Chondrocyte (in vitro differentiated cells): ENCODE results near the gene PIK3CD. TPM values are rescaled to one million over a fixed set of nuclear protein-coding genes. Genes with fewer than 3 reads are reported as not detected.

Source experiments
- DNase-seq: peaks from one replicate; pipeline ENCODE4 v3.0.0; 2021; ENCODE audit warnings: mixed read lengths, low spot score
- H3K27ac Mint-ChIP-seq: one replicate; pipeline ENCODE4 v1.8.0; 2021; ENCODE audit warnings: mild to moderate bottlenecking, moderate library complexity, mixed read lengths; ENCODE audit not compliant: unreplicated experiment
- H3K27me3 Mint-ChIP-seq: 2 replicates; pipeline ENCODE4 v1.8.0; 2021; ENCODE audit warnings: low read depth, mixed read lengths
- H3K36me3 Mint-ChIP-seq: 2 replicates; pipeline ENCODE4 v1.8.0; 2021; ENCODE audit warnings: low read depth, mixed read lengths
- H3K4me1 Mint-ChIP-seq: 2 replicates; pipeline ENCODE4 v1.8.0; 2021; ENCODE audit warnings: low read depth, mild to moderate bottlenecking, mixed read lengths
- H3K4me3 Mint-ChIP-seq: one replicate; pipeline ENCODE4 v1.8.0; 2021; ENCODE audit warnings: mild to moderate bottlenecking, moderate library complexity, mixed read lengths; ENCODE audit not compliant: unreplicated experiment
- H3K9me3 Mint-ChIP-seq: 2 replicates; pipeline ENCODE4 v1.8.0; 2021; ENCODE audit warnings: low read depth, mixed read lengths
- total RNA-seq: library from RNA; stranded (reverse); gene quantifications from 3 replicates; pipeline ENCODE4 v1.2.1, GENCODE V29; 2021
- TF ChIP-seq, protein P1 (sequence below): fragments of 200-600 bp; sonication (generic); IDR thresholded peaks from 2 replicates; pipeline ENCODE4 v1.5.0; 2021; ENCODE audit warnings: antibody characterized with exemption, mild to moderate bottlenecking, moderate library complexity

Gene PIK3CD
- total RNA-seq, 1 donor from 2014 or later = 4.3 TPM

DNA sequence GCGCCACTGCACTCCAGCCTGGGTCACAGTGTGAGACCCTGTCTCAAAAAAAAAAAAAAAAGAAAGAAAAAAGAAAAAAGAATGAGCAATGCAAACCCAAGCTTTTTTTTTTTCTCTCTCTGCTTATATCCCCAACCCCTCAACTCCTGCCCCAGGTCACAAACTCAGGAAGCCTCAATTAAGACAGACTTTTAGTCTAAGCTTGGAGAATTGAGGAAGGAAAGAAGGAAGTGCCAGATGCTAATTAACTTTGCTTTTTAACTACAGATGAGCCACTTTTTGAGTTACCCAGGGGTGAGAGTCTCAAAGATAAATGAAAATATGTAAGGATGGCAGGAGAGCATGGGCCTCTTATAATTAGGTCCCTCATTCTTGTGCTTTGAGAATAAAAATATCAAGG lies 33.3 kb downstream of the PIK3CD start:
- no peak overlapping the region for H3K27ac Mint-ChIP-seq
- no peaks in the 10 kb centered on the region for H3K9me3 Mint-ChIP-seq
- TF ChIP-seq, protein P1, sequence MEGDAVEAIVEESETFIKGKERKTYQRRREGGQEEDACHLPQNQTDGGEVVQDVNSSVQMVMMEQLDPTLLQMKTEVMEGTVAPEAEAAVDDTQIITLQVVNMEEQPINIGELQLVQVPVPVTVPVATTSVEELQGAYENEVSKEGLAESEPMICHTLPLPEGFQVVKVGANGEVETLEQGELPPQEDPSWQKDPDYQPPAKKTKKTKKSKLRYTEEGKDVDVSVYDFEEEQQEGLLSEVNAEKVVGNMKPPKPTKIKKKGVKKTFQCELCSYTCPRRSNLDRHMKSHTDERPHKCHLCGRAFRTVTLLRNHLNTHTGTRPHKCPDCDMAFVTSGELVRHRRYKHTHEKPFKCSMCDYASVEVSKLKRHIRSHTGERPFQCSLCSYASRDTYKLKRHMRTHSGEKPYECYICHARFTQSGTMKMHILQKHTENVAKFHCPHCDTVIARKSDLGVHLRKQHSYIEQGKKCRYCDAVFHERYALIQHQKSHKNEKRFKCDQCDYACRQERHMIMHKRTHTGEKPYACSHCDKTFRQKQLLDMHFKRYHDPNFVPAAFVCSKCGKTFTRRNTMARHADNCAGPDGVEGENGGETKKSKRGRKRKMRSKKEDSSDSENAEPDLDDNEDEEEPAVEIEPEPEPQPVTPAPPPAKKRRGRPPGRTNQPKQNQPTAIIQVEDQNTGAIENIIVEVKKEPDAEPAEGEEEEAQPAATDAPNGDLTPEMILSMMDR = no peak
- H3K4me1 Mint-ChIP-seq = peaks cover 21% of the 10 kb centered on the region
- no peaks in the 10 kb centered on the region for H3K27me3 Mint-ChIP-seq
- H3K36me3 Mint-ChIP-seq = no peaks in the 10 kb centered on the region
- H3K4me3 Mint-ChIP-seq = no peak overlapping the region
- DNase-seq = no peak

DNA sequence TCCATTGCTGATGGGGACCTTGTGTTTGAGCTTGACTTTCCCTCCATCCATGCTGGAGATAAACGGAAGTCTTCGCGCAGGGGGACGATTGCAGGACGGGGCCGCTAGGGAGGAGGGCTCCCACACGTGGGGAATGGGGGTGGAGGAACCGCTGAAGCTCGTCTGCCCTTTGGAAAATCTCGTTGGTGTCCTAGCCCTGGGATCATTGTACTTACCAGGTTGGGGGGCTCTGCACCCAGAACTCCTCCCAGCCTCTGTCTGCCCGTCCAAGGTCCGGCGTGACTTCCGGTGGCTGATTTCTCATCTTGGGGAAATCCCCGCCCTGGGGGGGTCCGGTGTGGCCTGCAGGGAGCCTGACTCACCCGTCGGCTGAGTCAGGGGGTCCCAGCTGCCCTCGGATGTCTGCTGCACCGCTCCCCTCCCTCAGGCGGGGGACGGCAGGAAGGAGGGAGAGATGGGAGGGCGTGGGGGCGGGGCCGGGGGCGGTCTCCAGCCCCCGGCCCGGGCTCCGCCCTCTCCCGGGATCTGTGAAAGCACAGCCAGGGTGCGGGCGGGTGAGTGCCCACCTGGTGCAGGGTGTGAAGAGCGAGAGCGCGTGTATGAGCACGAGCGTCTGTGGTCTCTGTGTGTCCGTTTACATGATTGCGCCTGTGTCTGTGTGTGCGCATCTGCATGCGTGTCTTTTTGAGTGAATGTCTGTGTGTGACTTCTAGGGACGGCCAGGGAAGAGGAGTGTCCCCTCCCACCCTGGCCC lies 35.8 kb downstream of the PIK3CD start:
- no peaks in the 10 kb centered on the region for H3K27me3 Mint-ChIP-seq
- no peaks in the 10 kb centered on the region for H3K36me3 Mint-ChIP-seq
- TF ChIP-seq, protein P1 = peak; percentile 37
- no peaks in the 10 kb centered on the region for H3K9me3 Mint-ChIP-seq
- peak overlapping the region; percentile 71 for H3K27ac Mint-ChIP-seq
- H3K4me3 Mint-ChIP-seq = peak overlapping the region; percentile 70
- peaks cover 37% of the 10 kb centered on the region for H3K4me1 Mint-ChIP-seq
- no peak for DNase-seq

DNA sequence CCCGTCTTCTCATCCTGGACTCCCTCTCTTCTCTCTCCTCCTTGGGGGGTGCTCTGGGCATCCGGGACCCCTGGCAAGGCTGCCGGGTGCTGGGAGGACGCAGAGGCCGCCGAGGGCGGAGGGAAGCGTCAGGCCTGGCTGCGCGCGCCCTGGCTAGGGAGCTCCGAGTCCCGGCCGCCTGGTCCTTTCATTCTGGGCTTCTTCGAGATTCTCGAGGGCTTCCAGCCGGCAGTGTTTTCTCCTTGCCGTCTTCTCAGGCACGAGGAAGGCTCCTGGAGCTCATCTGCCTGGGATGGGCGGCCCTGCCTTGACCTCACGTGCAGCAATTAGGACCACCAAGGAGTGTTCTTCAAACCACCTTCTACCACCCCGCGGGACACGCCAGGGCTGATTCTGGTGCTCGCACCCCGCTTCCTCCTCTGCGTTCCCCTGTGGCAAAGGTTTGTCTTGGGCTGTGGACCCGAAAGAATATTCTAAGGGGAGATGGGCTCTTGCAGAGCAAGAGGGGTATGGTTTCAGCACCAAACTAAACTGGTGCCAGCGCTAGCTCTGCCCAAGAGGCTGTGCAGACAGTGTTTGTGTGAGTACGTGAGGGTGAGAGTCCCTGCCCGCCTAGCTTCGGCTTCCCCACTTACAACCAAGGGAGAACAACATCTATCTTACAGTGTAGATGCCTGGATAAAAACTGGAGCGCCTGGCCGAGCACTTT lies 36.5 kb downstream of the PIK3CD start:
- Mint-ChIP-seq H3K4me1 (peaks cover 37% of the 10 kb centered on the region), H3K27ac (no peak overlapping the region), H3K9me3 (no peaks in the 10 kb centered on the region), H3K36me3 (no peaks in the 10 kb centered on the region), H3K27me3 (no peaks in the 10 kb centered on the region), H3K4me3 (peak overlapping the region; percentile 70)
- TF ChIP-seq, protein P1 = no peak
- DNase-seq = no peak

- no peaks in the 10 kb centered on the region for H3K9me3 Mint-ChIP-seq
Measured at GRCh38 chr1:9688599-9688998, 37.1 kb downstream of the PIK3CD start.

More at GRCh38 chr1:9688599-9688998, 37.1 kb downstream of the PIK3CD start:
- no peak for DNase-seq
- no peaks in the 10 kb centered on the region for H3K36me3 Mint-ChIP-seq
- no peak overlapping the region for H3K27ac Mint-ChIP-seq
- peaks cover 37% of the 10 kb centered on the region for H3K4me1 Mint-ChIP-seq
- H3K27me3 Mint-ChIP-seq = no peaks in the 10 kb centered on the region
- H3K4me3 Mint-ChIP-seq = peak overlapping the region; percentile 70
- TF ChIP-seq, protein P1 = no peak
